HS-27A (cell line): ENCODE results near the gene IL1R1.
"Not testable (repeated sequence)": the region's sequence is repeated elsewhere in the genome, so short reads cannot be mapped to it uniquely, and the experiment has no call there.

Experiments
- DNase-seq: peaks from one replicate; pipeline ENCODE4 v3.0.0-alpha.2; 2012; ENCODE audit warnings: low read depth, missing footprints

Gene IL1R1

DNA sequence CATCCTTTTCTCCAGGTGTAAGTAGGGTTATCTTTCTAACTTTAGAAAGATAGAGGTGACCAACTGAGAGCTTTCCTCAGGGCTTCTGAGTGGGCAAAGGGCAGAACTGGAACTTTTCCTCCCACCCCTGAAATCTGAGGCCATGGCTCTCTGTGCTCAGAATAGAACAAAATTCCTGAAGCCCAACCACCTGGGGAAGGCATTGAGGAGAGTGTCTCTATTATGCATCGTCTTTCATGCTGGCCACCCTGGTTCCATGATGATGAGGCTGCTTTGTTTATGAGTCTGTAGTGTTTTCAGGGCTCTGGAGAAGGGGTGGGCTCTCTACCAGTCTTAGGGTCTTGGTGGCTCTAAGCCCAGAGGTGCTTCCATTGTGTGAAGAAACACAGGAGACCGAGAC, 30.7 kb upstream of the IL1R1 start:
- no peak for DNase-seq

DNA sequence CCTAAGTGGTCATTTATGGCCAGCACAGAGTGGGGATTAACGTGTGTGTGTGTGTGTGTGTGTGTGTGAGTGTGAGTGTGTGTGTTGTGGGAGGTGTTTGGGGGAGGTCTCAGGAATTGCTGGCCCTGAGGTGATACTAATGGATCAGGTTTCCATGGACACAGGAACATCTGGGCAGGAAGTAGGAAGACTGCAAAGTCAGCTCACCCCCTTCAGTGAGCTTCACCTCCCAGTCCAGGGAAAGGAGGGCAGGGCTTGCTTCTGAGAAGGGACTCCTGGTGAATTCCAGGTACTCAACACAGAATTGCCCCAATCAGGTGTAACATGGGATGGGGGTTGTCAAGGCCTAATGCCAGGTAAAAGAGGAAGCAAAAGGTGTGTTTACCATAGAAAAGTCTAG, 30.3 kb upstream of the IL1R1 start:
- DNase-seq = no peak

DNA sequence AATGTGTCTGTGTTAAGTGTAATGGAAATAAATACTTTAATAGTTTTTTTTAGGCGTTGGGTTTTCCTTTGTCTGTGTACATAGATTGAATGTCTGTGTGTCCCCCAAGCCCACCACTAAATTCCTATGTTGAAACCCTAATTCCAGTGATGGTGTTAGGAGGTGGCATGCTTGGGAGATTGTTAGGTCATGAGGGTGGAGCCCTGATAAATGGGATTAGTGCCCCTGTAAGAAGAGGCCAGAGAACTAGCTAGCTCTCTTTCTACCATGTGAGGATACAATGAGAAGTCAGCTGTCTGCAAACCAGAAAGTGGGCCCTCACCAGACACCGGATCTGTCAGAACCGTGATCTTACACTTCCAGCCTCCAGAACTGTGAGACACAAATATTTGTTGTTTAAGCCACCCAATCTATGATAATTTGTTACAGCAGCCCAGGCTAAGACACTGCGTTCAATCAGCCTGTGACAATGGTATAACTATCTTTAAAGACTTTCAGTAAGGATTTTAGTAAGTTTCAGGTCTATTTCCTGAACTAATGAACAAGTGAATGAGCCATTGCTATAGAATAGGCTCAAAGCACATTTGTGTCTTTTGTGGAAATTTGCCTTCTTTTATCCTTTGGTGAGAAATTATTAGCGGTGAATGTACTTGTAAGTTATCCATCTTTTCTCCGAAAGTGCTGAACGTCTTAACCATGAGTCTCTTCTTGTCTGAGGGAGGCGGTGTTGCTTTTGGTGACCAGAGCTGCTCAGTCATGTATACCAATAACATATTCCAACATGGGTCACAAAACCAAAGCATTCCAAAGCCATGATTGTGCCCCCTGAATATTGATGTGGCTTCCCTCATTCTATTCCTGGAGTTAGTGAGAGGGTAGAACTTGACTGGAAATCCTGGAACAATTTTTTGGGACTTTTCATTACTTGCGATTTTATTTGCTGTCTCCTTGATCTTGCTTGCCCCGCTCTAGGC, 29.6 kb upstream of the IL1R1 start:
- peak; percentile 71 for DNase-seq

DNA sequence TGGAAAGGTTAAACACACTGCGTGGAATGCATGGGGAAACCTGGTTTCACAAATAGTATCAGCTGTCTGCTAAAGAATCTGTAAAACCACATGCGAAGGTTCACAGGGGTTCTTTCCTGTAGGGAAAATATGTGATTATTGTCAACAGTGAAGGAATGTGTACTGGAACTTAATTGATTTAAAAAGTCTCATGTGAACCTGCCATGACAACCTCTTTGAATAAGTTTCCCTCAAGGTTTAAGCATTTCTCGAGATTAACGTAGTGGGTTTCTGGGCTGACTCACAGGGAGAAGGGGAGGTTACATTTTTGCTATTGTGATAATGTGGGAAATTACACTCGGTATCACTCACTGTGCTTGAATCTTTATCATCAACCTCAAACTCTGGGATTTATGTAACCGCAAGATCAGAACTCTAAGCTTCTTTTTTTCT, 28.2 kb upstream of the IL1R1 start:
- peak; percentile 72 for DNase-seq

DNA sequence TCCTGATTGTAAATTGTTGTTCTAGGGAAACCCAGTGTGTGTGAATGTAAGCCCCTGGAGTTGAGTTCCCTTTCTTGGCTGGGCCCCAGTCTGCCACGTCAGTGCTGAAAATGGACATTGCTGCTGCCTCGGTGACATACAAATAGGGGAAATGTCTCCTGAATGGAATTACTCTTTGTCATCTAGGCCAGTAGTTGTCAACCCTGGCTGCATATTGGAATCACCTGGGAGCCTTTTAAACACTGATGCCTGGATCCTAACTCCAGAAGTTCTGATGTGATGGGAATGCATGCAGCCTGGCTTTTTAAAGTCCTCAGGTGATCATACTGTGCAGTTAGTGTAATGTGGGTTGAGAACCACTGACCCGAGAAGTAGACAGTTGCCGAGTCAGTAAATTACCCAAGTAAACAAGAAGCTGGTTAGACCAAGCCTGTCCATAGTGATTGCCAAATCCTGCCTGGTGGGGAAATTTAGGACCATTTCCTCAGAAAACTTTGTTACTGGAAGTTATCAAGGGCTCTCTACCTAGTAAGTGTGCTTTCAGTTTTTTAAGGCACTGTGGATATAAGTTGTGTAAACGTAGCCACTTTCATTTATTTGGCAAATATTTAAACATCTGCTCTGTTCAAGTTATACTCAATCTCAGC, 27.6 kb upstream of the IL1R1 start:
- DNase-seq = no peak

DNA sequence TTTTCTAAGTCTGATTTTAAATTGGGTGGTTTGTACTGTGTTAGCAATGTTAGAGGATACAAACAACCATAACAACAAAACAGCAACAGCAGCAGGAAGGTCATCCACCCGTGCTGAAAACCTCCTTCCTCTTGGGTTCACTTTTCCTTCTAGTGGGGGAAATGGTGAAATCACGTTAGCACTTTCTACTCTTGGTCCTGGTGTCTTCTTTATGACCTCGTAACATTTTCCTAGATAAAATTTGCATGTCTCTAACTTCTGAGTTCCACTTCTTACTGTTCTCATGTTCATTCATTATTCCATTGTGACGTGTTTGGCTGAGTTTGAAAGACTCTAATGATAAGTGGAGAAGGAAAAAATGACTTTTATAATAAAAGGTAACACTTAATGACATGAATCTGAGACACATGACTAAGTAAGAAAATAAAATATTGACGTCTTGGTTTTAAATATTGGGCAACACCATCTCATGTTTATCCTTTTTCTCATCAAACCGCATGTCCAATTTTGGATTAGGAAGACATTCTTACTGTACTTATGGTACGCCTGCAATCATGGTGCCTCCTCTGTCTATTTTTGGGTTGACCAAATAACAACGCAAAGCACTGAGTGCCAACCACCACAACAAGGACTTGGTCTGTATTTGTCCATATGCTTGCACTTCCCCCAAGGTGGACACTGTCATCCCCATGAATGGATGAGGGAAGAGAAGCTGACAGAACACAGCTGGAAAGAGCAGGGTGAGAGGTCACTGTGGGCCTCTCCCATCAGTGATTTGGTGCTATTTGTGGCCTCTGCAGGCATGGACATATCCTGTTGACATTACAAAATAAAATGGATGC, 25.7 kb upstream of the IL1R1 start:
- DNase-seq = no peak

DNA sequence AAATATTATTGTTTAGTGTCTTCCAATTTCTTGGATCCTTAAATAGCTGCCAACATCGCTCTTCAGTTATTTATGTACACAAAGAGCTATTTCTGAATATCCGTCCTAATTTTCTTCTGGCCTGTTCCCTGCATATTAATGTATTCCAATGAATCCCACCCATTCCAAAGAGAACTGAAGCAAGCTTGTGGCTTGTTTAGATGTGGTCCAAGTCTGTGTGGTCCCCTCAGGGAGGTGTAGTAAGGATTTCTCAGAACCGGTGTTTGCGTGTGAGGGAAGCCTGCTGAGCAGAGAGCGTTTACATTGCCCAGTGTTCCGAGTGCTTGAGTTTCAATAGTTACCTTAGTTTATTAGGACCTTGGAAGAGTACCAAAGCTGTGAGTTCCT, 25.1 kb upstream of the IL1R1 start:
- DNase-seq = no peak

DNA sequence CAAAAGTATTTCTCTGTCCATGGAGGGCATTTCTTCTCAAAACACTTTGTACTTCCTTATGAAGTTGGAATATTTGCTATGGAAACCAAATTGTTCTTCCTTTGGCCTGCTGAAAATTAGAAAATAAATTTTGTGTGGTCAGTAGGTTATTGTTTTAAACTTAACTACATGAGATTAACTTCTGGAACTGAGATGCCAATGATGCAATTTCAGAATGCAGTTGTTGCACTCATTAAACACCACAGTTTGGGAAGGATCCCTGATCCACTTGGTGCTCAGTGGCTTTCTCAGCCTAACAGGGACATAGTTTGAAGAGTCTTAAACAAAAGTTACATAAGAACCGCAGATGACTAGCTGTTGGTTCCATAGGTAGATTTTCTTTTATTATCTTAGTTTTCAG, 23.3 kb upstream of the IL1R1 start:
- no peak for DNase-seq

DNA sequence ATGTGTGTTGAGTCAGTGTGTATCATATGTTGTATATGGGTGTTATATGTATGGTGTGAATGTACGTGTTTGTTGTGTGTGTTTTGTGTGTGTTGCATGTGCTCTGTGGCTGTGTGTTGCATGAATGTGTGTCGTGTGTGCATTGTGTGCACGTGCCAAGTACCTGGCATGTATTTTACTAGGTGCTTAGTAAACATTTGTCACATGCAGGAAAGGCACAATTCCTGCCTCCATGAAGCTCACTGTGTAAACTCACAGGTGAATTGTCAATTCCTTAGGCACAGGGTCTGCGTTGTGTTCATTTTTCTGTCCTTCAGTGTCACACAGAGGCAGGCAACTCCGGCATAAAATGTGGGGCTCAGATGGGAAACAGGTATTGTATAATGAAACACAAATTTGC, 22.3 kb upstream of the IL1R1 start:
- DNase-seq = no peak

DNA sequence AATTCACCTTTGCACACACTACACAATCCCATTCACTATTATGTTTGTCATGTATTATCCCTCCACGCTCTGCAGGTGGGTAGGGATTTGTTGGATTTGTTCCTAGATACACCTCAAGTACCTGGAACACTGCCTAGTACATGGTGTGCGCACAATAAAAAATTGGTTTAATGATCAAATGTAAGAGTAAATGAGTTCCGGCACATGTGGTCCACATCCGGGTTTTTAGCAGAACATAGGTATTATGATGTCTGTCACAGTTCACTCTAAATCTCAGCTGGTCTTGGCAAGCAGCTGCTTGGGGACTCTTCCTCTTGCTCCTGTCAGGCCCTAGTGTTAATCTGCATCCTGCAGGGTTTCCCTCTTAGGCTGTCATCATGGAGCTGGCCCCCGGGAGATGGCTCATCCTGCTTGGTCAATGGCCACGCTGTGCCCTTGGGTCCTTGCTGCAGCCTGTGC, 21.8 kb upstream of the IL1R1 start:
- no peak for DNase-seq

DNA sequence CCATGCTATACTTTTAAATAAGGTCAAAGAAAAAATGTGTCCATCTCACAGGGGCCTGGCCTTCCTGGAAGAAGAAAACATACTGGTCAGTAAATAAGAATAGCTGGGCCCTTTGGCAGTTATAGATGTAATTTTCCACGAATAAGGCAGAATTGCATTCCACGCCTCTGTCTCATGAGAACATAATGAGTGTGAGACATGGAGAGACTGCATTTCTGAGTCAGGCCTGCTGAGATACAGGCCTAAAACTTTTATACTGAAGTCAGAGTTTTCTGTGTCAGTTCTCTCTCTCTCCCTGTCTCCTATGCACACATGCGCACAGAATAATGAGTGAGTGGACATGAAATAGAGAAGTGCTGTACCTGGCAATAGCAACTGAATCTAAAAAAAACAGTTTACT, 20.4 kb upstream of the IL1R1 start:
- DNase-seq = peak; percentile 40

DNA sequence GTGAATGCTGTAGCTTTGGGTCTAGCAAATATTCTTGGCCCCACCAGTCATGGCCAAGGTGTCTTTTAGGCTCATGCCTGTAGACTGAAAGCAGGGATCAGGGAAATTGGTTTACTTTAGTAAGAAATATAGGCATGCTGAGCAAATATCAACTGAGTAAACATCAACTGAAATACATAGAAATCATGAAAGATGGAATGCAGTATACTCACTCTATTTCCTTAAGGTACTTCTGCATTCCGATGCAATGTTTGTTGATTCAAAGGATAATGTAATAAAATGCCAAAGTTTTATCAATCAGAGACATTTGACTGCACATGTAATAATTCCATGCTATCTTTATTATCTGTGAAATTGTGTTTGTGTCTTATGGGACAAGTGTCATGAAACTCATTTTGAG, 19.6 kb upstream of the IL1R1 start:
- no peak for DNase-seq

DNA sequence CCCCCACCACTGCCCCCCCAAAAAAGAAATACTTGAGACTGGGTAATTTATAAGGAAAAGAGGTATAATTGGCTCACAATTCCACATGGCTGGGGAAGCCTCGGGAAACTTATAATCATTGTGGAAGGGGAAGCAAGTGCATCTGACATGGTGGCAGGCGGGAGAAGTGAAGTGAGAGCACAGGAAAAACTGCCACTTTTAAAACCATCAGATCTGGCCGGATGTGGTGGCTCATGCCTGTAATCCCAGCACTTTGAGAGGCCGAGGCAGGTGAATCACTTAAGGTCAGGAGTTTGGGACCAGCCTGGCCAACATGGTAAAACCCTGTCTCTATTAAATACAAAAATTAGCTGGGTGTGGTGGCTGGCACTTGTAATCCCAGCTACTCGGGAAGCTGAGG, 18.1 kb upstream of the IL1R1 start:
- DNase-seq = not testable (repeated sequence)

DNA sequence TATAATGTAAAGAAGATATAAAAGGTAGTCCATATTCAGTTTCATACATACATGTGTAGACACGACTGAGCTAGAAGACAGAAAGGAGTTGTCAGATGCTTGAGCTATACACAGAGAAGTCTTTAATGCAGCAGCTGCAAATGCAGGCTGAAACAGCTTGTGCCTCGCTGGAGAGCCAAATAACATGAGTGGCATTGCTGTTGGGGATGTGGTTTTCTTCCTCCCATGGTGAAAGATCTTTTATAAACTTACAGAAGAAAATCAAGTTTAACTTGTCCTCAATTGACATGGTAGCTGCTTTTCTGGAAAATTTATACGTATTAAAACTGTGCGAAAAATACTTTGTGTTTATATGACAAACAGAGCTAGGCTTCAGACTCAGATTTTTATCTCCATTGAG, 16.4 kb upstream of the IL1R1 start:
- no peak for DNase-seq

DNA sequence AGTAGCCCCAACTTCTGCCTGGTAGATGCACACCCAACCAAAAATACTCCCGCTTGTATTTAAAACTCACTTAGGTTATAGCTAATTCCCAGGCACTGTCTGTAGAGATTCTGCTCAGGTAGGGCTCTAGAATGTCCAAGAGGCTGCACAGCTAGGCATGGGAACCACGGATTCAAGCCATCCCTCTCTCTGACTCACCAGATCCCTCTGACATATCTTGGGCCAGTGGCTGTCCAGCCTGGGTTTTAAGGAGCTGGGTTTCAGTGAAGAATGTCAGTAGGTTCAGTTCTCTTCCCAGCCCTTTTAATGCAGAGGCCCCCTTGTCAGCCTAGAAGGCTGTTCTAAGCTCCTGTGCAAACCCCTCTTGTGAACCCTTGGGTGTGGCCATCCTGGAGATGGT, 15.9 kb upstream of the IL1R1 start:
- DNase-seq = no peak

DNA sequence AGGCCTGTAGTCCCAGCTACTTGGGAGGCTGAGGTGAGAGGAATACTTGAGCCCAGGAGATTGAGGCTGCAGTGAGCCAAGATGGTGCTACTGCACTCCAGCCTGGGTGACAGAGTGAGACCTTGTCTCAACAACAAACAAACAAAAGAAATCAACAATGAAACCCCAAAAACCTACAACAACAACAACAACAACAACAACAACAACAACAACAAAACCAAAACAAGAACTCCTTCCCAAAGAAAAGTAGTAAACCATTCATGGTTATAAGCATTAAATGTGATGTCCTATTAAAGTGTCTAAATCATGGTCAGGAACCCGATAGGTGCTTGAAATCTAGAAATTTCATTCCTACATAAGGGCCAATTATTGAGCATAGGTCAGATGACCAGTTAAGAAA, 13.5 kb upstream of the IL1R1 start:
- DNase-seq = no peak

DNA sequence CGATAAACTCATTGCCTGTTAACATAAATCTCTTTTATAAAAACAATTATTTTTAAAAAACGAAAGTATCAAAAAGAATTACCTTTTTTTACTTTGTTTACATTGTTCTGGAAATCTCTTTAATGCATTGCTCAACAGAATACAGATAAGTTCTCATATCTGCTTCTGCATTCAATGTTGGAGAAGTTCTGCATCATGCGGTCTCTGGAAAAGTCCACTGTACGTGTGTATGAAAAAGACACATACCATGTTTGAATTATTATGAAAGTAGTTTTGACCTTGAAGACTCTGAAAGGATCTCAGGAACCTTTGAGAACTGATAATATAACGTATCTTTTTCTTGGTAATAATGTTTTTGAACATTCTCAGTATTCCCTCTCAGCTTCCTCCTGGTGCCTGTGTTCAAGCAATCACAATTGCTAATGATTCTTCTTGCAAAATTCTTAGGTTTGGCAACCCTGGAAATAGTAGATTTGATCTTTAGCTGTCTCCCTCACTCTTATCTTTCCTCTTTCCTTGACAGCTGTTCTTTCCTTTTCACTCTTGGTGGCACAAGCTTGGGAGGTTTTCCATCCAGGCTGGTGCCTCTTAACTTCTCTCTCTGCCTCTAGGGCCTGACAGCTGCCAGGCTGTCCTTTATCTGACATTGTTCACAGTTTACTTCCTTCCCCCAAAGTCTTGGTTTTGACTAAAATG, 12.4 kb upstream of the IL1R1 start:
- no peak for DNase-seq

DNA sequence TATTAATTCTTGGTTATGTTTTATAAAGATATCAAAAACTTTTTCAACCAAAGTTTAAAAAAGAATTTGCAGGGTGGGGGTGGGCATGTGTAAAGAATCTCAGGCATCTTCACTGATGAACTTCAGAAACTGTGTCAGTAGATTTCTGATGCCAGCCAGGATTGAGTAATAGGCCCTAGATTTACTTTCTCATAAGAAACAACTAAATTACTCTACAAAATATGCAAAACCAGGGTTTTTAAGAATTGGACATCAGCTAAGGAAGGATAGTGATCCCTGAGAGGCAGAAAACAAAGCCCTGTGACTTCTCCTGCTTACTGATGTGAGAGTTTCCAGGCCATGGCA, 11.9 kb upstream of the IL1R1 start:
- DNase-seq = no peak

DNA sequence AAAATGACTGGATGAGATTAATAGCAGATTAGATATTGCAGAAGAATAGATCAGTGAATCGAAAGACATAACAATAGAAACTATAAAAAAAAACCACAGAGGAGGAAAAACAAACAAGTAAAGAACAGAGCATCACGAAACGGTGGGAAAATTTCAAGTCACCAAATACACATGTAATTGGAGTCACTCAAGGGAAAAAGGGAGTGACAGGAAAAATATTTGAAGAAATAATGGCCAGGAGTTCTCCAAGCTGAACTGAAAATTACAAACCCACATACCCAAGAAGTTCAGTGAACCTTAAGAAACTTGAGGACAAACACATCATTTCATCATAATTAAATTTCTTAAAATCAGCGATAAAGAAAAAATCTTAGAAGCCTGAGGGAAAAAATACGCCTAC, 11.0 kb upstream of the IL1R1 start:
- no peak for DNase-seq

DNA sequence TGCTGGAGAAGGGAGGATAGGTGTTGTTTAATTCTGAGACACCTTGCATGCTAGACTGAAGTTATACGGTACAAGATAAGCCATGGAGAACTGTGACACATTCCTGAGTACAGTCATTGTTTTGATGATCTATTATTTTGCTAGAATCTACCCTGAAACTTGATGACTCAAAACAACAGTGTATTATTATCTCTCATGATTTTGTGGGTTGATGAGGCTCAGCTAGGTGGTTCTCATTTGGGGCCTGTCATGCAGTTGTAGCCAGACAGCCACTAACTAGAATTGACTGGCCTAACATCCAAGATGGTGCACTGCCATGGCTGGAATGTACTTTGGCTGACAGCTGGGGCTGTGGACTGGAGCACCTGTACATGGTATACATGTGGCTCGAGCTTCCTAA, 5.4 kb upstream of the IL1R1 start:
- no peak for DNase-seq

DNA sequence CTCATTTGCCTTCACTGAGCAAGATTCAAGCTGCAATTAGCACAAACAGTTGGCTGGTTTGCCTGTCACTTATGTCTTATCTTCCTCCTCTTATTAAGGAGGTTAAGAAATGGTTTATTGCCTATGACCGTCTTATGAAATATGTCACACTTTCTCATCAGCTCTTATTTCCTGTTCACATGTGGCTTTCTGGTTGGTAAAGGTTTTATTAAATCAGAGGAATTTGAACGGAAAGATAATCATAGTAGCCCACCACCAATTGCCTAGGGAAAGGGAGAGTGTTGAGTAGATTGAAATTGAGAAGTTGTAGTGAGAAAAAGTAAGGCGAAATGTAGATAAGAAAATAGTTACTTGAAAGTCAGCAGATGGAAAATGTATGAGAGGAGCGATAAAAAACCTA, 4.2 kb upstream of the IL1R1 start:
- no peak for DNase-seq

DNA sequence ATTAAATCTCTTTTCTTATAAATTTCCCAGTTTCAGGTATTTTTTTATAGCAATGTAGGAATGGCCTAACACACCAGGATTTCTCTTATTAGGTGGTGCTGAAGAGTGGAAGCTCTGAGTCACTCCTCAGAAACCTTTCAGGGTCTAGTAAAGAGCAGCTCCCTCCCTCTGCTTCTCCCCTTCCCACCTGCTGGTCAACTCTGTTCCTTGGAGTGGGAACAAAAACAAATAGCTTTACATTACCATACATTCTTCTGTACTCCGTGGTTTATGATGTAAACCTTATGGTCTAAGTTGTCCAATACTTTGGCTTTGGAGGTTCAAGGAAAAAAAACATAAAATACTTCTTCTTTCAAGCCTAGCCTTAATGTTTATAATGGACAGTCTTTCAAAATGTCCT, 2.7 kb upstream of the IL1R1 start:
- DNase-seq = no peak
